H9 (cell line): ENCODE measurements around the gene LEKR1. TPM values are rescaled to one million over a fixed set of nuclear protein-coding genes. Genes with fewer than 3 reads are reported as not detected.

Source experiments
- DNase-seq: peaks from one replicate; pipeline ENCODE4 v3.0.0-alpha.2; 2017
- H2AFZ ChIP-seq: one replicate; pipeline ENCODE4 v1.6.1; 2013; ENCODE audit warnings: mild to moderate bottlenecking, low read length, control low read depth, moderate library complexity
- H2AK5ac ChIP-seq: 2 replicates; pipeline ENCODE4 v1.6.1; 2013; ENCODE audit warnings: low read length, control low read depth, mixed read lengths; ENCODE audit not compliant: insufficient read length
- H2BK120ac ChIP-seq: one replicate; pipeline ENCODE4 v1.6.1; 2013; ENCODE audit warnings: low read depth, mild to moderate bottlenecking, low read length, control low read depth, inconsistent platforms; ENCODE audit not compliant: poor library complexity, severe bottlenecking
- H2BK12ac ChIP-seq: 2 replicates; pipeline ENCODE4 v1.6.1; 2013; ENCODE audit warnings: low read length, control low read depth, mixed read lengths, low read depth; ENCODE audit not compliant: insufficient read length
- H2BK15ac ChIP-seq: 2 replicates; pipeline ENCODE4 v1.6.1; 2013; ENCODE audit warnings: low read depth, low read length, control low read depth
- H2BK20ac ChIP-seq: one replicate; pipeline ENCODE4 v1.6.1; 2013; ENCODE audit warnings: low read depth, mild to moderate bottlenecking, low read length, control low read depth, inconsistent platforms; ENCODE audit not compliant: poor library complexity, severe bottlenecking
- H2BK5ac ChIP-seq: 2 replicates; pipeline ENCODE4 v1.6.1; 2013; ENCODE audit warnings: low read length, control low read depth, mixed read lengths; ENCODE audit not compliant: insufficient read length
- H3K14ac ChIP-seq: 2 replicates; pipeline ENCODE4 v1.6.1; 2013; ENCODE audit warnings: low read length, control low read depth; ENCODE audit not compliant: insufficient read depth
- H3K18ac ChIP-seq: 2 replicates; pipeline ENCODE4 v1.6.1; 2013; ENCODE audit warnings: low read depth, mild to moderate bottlenecking, mixed read lengths, low read length, control low read depth; ENCODE audit not compliant: insufficient read length
- H3K23ac ChIP-seq: 2 replicates; pipeline ENCODE4 v1.6.1; 2013; ENCODE audit warnings: low read length, control low read depth, mixed read lengths, low read depth; ENCODE audit not compliant: insufficient read length
- H3K23me2 ChIP-seq: 2 replicates; pipeline ENCODE4 v1.6.1; 2013; ENCODE audit warnings: low read depth, mild to moderate bottlenecking, mixed read lengths, low read length, control low read depth; ENCODE audit not compliant: insufficient read length, poor library complexity, severe bottlenecking
- H3K27ac ChIP-seq: 2 replicates; pipeline ENCODE4 v1.5.1; 2013; ENCODE audit warnings: low read length, control low read depth, mixed read lengths, low read depth; ENCODE audit not compliant: insufficient read length
- H3K27me3 ChIP-seq: 2 replicates; pipeline ENCODE4 v1.6.1; 2013; ENCODE audit warnings: low read length, control low read depth, inconsistent platforms; ENCODE audit not compliant: insufficient read depth
- H3K4ac ChIP-seq: 2 replicates; pipeline ENCODE4 v1.6.1; 2013; ENCODE audit warnings: low read depth, mild to moderate bottlenecking, control low read depth, inconsistent platforms, low read length, moderate library complexity
- H3K4me1 ChIP-seq: 2 replicates; pipeline ENCODE4 v1.6.1; 2013; ENCODE audit warnings: low read length, control low read depth, inconsistent platforms; ENCODE audit not compliant: insufficient read depth
- H3K4me2 ChIP-seq: 2 replicates; pipeline ENCODE4 v1.6.1; 2013; ENCODE audit warnings: low read length, control low read depth, mixed read lengths; ENCODE audit not compliant: insufficient read length, insufficient read depth
- H3K56ac ChIP-seq: 2 replicates; pipeline ENCODE4 v1.6.1; 2013; ENCODE audit warnings: low read depth, mild to moderate bottlenecking, mixed read lengths, low read length, control low read depth; ENCODE audit not compliant: insufficient read length
- H3K79me1 ChIP-seq: 2 replicates; pipeline ENCODE4 v1.6.1; 2013; ENCODE audit warnings: low read depth, mild to moderate bottlenecking, moderate library complexity, low read length, control low read depth, inconsistent platforms; ENCODE audit not compliant: insufficient read depth, poor library complexity, severe bottlenecking
- H3K79me2 ChIP-seq: 2 replicates; pipeline ENCODE4 v1.6.1; 2013; ENCODE audit warnings: low read length, control low read depth, inconsistent platforms; ENCODE audit not compliant: insufficient read depth
- H3K9ac ChIP-seq: 2 replicates; pipeline ENCODE4 v1.6.1; 2013; ENCODE audit warnings: low read length, control low read depth, mixed read lengths; ENCODE audit not compliant: insufficient read length; ENCODE audit errors: extremely low read depth
- H3K9me3 ChIP-seq: one replicate; pipeline ENCODE4 v1.6.1; 2013; ENCODE audit warnings: low read depth, low read length, inconsistent platforms; ENCODE audit not compliant: control insufficient read depth
- H3T11ph ChIP-seq: one replicate; pipeline ENCODE4 v1.6.1; 2013; ENCODE audit warnings: mild to moderate bottlenecking, low read length, control low read depth, inconsistent platforms
- H4K20me1 ChIP-seq: one replicate; pipeline ENCODE4 v1.6.1; 2013; ENCODE audit not compliant: control insufficient read depth, insufficient read length, insufficient read depth
- H4K5ac ChIP-seq: 2 replicates; pipeline ENCODE4 v1.6.1; 2013; ENCODE audit warnings: low read depth, mild to moderate bottlenecking, mixed read lengths, low read length, control low read depth; ENCODE audit not compliant: insufficient read length
- H4K8ac ChIP-seq: replicated peaks from 2 replicates; pipeline ENCODE4 v1.6.1; 2013; ENCODE audit warnings: low read length, control low read depth, mixed read lengths, low read depth; ENCODE audit not compliant: insufficient read length
- H4K91ac ChIP-seq: 2 replicates; pipeline ENCODE4 v1.6.1; 2013; ENCODE audit warnings: low read depth, mild to moderate bottlenecking, moderate library complexity, mixed read lengths, low read length, control low read depth; ENCODE audit not compliant: insufficient read length
- H3K27ac Mint-ChIP-seq, 3 experiments: 2 replicates in 2 of 3; 3 replicates in 1 of 3; pipeline ENCODE4 v1.8.0; 2020 to 2021; ENCODE audit warnings: mixed read lengths in 3 of 3, mild to moderate bottlenecking in 1 of 3, moderate library complexity in 1 of 3
- H3K27me3 Mint-ChIP-seq: 2 replicates; pipeline ENCODE4 v1.8.0; 2021; ENCODE audit warnings: low read depth, mild to moderate bottlenecking, moderate library complexity, mixed read lengths
- H3K36me3 Mint-ChIP-seq, 3 experiments: 2 replicates in 2 of 3; 3 replicates in 1 of 3; pipeline ENCODE4 v1.8.0; 2020 to 2021; ENCODE audit warnings: low read depth in 3 of 3, mixed read lengths in 3 of 3; ENCODE audit not compliant: insufficient read depth in 1 of 3
- H3K4me1 Mint-ChIP-seq, 2 experiments: 2 replicates each; pipeline ENCODE4 v1.8.0; 2020; ENCODE audit warnings: mixed read lengths in 2 of 2
- H3K4me3 Mint-ChIP-seq, 2 experiments: 2 replicates in 1 of 2; 3 replicates in 1 of 2; pipeline ENCODE4 v1.8.0; 2020 to 2021; ENCODE audit warnings: mild to moderate bottlenecking in 2 of 2, mixed read lengths in 2 of 2, moderate library complexity in 1 of 2
- H3K9me3 Mint-ChIP-seq, 2 experiments: 2 replicates in 1 of 2; 3 replicates in 1 of 2; pipeline ENCODE4 v1.8.0; 2020; ENCODE audit warnings: mild to moderate bottlenecking in 2 of 2, mixed read lengths in 2 of 2, moderate library complexity in 1 of 2
- WGBS: extraction: QIAGEN DNeasy Blood & Tissue Kit; methylation state at CpG from one replicate; pipeline ENCODE4 v1.1.7; 2013; ENCODE audit warnings: missing lambda C conversion rate, low lambda C conversion rate, mixed read lengths; ENCODE audit not compliant: insufficient read length; ENCODE audit errors: extremely low coverage; 5-methylcytosine and 5-hydroxymethylcytosine counted together
- total RNA-seq: library from RNA; stranded (reverse); gene quantifications from 2 replicates; pipeline ENCODE4 v1.2.1, GENCODE V29; 2021
- TF ChIP-seq, protein P1 (sequence below): fragments of 200-600 bp; sonication (generic); conservative IDR thresholded peaks from 3 replicates; pipeline ENCODE4 v1.8.0; 2021; ENCODE audit warnings: antibody characterized with exemption, mild to moderate bottlenecking

The LEKR1 gene
- total RNA-seq, 1 experiment from 2014 or later, result not detected

DNA sequence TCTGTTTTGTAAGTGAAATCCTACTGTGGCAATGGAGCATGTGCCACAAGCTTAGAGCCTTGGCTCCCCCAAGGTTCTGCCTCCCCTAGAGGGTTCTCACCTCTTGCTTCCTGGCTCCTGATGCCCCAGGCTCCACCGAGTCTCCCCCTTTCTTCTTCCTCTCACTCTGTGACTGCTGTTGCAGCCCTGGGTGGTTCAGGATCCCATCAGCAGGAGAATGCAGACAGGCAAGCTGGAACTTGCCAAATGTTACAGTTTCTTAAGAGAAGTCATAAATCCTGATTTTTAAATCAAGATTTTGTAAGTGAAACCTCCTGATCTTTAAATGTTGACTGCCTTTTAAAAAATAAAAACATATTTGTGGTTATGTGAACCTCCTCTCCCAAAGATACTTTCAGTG lies 199.9 kb downstream of the LEKR1 start:
- no peak overlapping the region for H3K27ac Mint-ChIP-seq
- no peak overlapping the region for H3K9ac ChIP-seq
- no peak overlapping the region for H2AFZ ChIP-seq

More for the DNA sequence above, 199.9 kb downstream of the LEKR1 start:
- TF ChIP-seq, protein P1, sequence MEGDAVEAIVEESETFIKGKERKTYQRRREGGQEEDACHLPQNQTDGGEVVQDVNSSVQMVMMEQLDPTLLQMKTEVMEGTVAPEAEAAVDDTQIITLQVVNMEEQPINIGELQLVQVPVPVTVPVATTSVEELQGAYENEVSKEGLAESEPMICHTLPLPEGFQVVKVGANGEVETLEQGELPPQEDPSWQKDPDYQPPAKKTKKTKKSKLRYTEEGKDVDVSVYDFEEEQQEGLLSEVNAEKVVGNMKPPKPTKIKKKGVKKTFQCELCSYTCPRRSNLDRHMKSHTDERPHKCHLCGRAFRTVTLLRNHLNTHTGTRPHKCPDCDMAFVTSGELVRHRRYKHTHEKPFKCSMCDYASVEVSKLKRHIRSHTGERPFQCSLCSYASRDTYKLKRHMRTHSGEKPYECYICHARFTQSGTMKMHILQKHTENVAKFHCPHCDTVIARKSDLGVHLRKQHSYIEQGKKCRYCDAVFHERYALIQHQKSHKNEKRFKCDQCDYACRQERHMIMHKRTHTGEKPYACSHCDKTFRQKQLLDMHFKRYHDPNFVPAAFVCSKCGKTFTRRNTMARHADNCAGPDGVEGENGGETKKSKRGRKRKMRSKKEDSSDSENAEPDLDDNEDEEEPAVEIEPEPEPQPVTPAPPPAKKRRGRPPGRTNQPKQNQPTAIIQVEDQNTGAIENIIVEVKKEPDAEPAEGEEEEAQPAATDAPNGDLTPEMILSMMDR, result no peak
- no peaks in the 10 kb centered on the region for H3K79me1 ChIP-seq
- H3K27me3 ChIP-seq, result no peaks in the 10 kb centered on the region
- H3K4me3 Mint-ChIP-seq, result no peak overlapping the region
- no peak overlapping the region for H2BK120ac ChIP-seq
- no peaks in the 10 kb centered on the region for H3K79me2 ChIP-seq
- H3K36me3 Mint-ChIP-seq, result no peaks in the 10 kb centered on the region
- no peak overlapping the region for H2BK15ac ChIP-seq
- H3K4me1 Mint-ChIP-seq, result 0 out of 4 replicates have a peak, but pooled peaks cover 0 to 3% of the 10 kb centered on the region in 2 experiments
- no peak overlapping the region for H4K91ac ChIP-seq
- no peaks in the 10 kb centered on the region for H3K9me3 ChIP-seq
- no peak overlapping the region for H2AK5ac ChIP-seq
- WGBS, result no CpG with 5 or more reads among the region's 1 CpG
- no peak overlapping the region for H3K4me2 ChIP-seq
- H3K56ac ChIP-seq, result no peak overlapping the region
- no peak overlapping the region for H2BK20ac ChIP-seq
- no peaks in the 10 kb centered on the region for H3K9me3 Mint-ChIP-seq
- H2BK5ac ChIP-seq, result no peak overlapping the region
- H4K8ac ChIP-seq, result no peak overlapping the region
- H3K14ac ChIP-seq, result no peak overlapping the region
- no peak overlapping the region for H3K18ac ChIP-seq
- DNase-seq, result no peak
- no peaks in the 10 kb centered on the region; the same call in 1 of the 2 replicates for H3K27me3 Mint-ChIP-seq
- H3K23ac ChIP-seq, result no peak overlapping the region
- no peak overlapping the region for H3K4ac ChIP-seq
- no peak overlapping the region for H2BK12ac ChIP-seq
- no peaks in the 10 kb centered on the region for H3K4me1 ChIP-seq
- no peak overlapping the region for H3K27ac ChIP-seq
- no peak overlapping the region for H3T11ph ChIP-seq
- H4K20me1 ChIP-seq, result no peaks in the 10 kb centered on the region
- H3K23me2 ChIP-seq, result no peaks in the 10 kb centered on the region
- no peak overlapping the region for H4K5ac ChIP-seq
